ENCODE measurements around the gene RBM14.
"Not testable (repeated sequence)": the region's sequence is repeated elsewhere in the genome, so short reads cannot be mapped to it uniquely, and the experiment has no call there.

The RBM14 gene

DNA sequence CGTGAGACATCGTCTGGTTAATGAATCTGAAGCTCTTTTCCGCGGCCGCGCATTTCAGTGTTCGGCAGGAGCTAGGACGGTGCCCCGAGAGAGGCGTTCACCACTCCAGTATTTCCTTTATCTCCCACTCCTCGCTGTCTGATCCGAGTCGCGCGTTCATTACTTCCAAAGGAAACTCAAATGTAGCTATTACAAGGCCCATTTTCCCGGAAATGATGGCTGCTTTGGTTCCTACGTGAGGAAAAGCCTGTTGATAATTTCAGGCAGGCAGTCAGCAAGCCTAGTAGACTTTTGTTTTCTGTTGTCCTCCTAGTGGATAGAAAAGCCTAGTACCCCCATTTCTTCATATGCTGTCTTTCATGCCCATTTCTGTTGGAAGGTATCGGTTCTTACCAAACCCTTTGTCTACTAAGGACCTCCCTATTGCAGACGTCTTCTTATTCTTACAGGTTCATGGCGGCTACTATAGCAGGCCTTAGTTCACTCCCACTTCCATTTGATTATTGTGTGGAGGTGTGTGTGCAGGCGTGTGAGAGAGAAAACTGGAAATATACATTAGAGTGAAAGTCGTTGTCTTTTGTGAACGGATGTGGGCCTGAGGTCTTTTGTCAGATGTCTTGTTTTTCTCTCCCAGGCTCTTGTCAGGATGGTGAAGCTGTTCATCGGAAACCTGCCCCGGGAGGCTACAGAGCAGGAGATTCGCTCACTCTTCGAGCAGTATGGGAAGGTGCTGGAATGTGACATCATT lies 22.8 kb downstream of the RBM14 start:
- TF ChIP-seq, protein P1, sequence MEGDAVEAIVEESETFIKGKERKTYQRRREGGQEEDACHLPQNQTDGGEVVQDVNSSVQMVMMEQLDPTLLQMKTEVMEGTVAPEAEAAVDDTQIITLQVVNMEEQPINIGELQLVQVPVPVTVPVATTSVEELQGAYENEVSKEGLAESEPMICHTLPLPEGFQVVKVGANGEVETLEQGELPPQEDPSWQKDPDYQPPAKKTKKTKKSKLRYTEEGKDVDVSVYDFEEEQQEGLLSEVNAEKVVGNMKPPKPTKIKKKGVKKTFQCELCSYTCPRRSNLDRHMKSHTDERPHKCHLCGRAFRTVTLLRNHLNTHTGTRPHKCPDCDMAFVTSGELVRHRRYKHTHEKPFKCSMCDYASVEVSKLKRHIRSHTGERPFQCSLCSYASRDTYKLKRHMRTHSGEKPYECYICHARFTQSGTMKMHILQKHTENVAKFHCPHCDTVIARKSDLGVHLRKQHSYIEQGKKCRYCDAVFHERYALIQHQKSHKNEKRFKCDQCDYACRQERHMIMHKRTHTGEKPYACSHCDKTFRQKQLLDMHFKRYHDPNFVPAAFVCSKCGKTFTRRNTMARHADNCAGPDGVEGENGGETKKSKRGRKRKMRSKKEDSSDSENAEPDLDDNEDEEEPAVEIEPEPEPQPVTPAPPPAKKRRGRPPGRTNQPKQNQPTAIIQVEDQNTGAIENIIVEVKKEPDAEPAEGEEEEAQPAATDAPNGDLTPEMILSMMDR (IDR thresholded peaks at IDR 0.05; ENCODE audit: extremely low read depth, missing control alignments) = no peak
- no peak for DNase-seq (ENCODE audit: low spot score)

DNA sequence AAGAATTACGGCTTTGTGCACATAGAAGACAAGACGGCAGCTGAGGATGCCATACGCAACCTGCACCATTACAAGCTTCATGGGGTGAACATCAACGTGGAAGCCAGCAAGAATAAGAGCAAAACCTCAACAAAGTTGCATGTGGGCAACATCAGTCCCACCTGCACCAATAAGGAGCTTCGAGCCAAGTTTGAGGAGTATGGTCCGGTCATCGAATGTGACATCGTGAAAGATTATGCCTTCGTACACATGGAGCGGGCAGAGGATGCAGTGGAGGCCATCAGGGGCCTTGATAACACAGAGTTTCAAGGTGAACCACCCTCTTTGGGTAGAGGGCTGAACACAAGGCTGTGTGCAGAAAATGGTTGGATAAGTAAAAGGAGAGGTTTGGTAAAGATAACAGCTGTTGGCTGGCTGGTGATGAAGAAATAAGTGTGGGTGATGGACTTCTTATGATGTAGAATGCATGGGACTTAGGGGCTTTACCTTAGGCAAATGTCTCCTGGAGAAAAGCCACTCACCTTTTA lies 23.4 kb downstream of the RBM14 start:
- DNase-seq (ENCODE audit: low spot score) = not testable (repeated sequence)

DNA sequence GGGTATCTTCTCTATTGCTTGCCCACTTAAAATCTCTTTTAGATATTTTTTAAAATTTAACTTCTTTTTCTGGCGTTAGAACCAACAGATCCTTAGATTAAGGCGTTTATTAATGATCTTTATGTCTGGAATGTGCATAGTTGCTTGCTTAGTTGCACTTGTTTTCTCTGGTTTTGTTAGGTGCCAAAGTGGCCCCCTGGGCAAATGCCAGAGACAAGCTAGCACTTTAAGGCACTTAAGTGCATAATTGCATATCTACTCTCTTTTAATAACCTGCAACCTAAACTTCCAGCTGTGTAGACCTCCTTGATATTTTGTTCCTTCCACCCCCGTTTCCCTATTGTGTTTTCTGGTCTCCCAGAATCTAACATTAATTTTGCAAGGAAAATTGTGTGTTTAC lies 25.4 kb downstream of the RBM14 start:
- DNase-seq (ENCODE audit: low spot score) = no peak

DNA sequence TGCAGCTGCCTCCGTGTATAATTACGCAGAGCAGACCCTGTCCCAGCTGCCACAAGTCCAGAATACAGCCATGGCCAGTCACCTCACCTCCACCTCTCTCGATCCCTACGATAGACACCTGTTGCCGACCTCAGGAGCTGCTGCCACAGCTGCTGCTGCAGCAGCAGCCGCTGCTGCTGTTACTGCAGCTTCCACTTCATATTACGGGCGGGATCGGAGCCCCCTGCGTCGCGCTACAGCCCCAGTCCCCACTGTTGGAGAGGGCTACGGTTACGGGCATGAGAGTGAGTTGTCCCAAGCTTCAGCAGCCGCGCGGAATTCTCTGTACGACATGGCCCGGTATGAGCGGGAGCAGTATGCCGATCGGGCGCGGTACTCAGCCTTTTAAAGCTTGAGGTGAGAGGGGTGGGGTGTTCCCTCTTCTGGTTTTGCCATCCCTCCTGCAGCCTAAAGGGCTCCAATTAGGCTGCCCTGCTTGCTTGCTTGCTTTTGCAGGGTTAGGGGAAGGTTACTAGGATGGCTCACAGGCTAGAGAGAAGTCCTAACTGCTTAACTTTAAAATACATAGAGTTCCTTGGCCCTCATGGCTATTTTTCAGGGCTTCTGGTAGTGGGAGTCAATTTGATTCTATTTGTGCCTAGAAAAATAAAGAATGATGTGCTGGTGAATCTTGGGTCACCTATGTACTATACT lies 27.5 kb downstream of the RBM14 start:
- DNase-seq (ENCODE audit: low spot score) = no peak
- TF ChIP-seq, protein P1 (IDR thresholded peaks at IDR 0.05; ENCODE audit: extremely low read depth, missing control alignments) = no peak

More for the DNA sequence above, 25.4 kb downstream of the RBM14 start:
- TF ChIP-seq, protein P1 (IDR thresholded peaks at IDR 0.05; ENCODE audit: extremely low read depth, missing control alignments) = no peak

DNA sequence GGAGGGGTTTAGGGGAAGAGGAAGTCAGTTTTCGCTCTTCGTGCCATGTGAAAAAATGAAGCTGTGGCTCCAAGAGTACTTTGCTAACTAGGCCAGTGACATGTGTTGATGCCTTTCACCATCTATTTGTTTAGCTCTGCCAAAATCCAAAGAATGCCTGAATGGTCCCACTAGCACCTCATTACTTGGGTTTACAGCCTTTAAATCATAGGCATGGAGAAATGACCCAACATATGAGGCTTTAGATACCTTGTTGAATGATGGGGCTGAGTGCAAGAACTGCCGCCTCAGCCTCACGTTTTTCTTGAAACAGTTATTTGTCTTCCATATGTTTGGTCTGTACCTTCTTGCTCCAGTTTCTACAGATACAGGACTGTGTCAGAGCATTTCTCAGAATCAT lies 30.4 kb downstream of the RBM14 start:
- DNase-seq (ENCODE audit: low spot score) = no peak
- TF ChIP-seq, protein P1 (IDR thresholded peaks at IDR 0.05; ENCODE audit: extremely low read depth, missing control alignments) = no peak

DNA sequence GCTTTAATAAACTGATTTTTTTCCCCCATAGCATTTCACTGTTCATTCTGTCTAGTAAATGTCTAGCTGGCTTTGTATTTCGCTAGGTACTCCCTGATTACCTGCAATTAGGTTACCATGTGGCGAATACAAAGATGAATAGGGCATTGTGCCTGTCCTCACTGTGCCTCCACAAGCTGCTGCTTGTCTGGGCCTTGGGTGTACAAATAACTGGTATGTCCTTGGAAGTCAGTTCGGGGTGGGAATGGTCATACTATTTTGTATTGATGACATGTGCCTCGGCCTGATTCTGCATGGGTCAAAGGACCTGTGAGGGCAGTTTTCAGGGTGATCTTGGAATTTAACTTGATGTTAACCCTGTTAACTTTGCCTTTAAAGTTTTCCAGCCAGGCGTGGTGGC lies 33.5 kb downstream of the RBM14 start:
- TF ChIP-seq, protein P1 (IDR thresholded peaks at IDR 0.05; ENCODE audit: extremely low read depth, missing control alignments) = no peak
- no peak for DNase-seq (ENCODE audit: low spot score)

DNA sequence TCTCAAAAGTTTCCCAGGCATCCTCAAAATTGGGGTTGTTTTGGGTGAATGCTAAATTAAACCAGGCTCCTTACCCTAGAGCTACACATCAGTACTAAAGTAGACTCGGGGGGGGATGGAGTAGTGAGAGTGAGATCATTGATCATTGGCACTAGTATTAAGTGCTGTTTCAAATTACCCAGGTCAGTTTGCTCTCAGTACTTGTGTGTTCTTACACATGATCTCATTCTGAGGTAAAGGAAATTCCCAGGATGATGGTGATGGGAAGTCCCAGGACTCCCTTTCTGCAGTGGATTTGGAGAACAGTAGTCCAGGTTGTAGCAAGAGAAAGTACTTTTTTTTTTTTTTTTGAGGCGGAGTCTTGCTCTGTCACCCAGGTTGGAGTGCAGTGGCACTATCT lies 34.6 kb downstream of the RBM14 start:
- DNase-seq (ENCODE audit: low spot score) = no peak

More for the DNA sequence above, 34.6 kb downstream of the RBM14 start:
- TF ChIP-seq, protein P1 (IDR thresholded peaks at IDR 0.05; ENCODE audit: extremely low read depth, missing control alignments) = no peak
